ENCODE data around the gene C11orf24. TPM values are rescaled to one million over a fixed set of nuclear protein-coding genes. Genes with fewer than 3 reads are reported as not detected.

Gene C11orf24
- 24.2 TPM for polyA plus RNA-seq (ENCODE audit: insufficient read length)

DNA sequence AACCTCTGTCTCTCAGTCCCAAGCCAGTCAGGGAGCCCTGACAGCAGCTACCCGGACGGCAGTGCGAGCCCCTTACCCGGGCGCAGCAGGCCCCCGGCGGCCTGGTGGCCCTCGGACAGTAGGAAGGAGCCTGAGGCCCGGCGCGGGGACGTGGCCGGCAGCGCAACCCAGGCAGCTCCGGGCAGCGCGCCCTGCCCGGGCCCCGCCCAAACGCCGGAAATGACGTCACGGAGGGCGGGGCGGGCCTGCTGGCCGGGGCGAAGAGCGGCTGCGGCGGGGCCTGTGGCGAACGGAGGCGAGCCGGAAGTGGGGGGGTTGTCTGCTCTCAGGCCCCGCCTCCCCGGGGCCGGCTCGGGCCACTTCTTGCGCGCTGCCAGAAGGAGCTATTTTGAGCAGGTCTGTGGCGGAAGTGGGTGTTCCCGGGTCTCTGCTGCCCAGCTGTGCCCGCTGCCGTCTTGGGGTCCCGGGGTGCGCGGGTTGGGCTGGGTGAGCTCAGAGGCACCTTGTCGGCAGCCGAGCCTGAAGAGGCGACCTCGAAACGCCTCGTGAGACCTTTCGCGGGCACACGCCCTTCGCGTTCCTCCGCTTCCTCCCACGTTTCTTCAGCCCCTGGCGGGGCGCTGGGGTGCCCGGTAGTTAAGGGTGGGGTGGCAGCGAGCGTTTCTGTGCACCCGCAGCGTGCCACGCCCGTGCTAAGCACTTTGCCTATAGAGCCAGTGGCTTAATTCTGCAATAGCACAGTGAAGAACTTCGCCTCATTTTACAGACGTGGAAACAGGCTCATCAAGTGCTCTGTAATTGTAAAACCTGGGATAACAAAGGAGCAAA is at the start of gene C11orf24:
C11orf24 (minus strand) TSS at position 193 of the 828 bp plus-strand sequence. CDS start 8,206 bp downstream, outside the sequence.
- DNase-seq (ENCODE audit: low read depth), result peak; percentile 78

DNA sequence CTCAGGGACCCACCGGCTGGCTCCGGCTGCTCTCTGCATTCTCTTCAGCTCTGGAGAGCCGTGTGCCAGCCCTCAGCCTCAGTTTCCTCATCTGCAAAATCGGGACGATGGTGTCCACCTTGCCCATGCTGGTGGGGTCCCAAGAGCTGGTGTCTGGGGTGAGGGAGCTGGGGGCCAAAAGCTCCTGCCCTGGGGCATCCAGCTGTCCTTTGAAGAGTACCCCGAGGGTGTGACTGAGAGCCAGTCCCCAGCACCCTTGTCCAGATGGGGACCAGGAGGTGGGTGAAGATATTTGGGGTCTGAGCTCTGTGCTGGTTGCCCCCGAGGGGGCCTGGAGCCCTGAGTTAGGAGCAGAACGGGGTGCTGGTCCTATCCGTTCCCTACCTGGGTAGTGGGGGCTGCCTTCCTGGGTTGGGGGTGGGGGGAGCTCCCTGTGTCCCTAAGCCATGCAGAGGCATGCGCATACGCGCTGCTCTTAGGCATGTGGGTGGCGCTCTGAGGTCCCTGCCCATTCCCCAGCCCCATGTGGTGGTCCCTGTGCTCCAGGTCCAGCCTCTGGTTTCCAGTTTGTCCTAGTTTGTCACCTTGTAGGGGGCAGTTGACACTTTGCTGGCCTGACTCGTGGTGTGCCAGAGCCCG is 45.5 kb upstream of the C11orf24 start:
- DNase-seq (ENCODE audit: low read depth), result no peak

DNA sequence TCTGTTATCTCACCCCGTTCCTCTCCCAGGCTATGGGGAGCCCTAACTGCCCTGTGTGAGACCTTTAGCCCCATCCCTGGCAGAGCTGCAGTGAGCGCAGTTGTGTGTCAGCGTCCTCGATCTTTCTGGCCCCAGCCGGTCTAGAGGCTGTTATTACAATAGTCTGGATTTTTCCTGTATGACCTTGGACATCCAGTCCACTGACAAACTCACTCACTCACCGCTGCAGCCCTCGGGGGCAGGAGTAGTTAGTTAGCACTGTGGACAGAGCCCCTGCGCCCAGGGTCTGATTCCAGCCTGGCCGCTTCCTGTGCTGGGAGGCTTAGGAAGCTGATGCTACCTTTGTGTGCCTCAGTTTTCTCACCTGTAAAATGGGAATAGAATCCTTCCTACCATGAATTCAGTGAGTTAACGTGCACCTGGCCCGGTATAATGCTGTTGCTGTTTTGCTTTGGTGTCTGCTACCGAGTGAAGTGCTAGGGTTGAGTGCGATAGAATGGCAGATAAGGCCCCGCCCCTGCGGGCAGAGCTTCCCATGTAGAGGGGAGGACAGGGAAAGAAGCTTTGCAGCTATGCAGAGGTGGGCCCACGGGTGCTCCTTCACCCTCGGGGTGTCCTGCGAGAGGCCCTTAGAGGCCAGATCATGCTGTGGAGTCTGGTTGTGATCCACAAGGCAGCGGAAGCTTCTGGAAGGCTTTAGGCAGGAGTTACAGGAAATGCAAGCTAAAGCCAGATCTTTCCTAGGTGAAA is 43.6 kb upstream of the C11orf24 start:
- DNase-seq (ENCODE audit: low read depth), result no peak

DNA sequence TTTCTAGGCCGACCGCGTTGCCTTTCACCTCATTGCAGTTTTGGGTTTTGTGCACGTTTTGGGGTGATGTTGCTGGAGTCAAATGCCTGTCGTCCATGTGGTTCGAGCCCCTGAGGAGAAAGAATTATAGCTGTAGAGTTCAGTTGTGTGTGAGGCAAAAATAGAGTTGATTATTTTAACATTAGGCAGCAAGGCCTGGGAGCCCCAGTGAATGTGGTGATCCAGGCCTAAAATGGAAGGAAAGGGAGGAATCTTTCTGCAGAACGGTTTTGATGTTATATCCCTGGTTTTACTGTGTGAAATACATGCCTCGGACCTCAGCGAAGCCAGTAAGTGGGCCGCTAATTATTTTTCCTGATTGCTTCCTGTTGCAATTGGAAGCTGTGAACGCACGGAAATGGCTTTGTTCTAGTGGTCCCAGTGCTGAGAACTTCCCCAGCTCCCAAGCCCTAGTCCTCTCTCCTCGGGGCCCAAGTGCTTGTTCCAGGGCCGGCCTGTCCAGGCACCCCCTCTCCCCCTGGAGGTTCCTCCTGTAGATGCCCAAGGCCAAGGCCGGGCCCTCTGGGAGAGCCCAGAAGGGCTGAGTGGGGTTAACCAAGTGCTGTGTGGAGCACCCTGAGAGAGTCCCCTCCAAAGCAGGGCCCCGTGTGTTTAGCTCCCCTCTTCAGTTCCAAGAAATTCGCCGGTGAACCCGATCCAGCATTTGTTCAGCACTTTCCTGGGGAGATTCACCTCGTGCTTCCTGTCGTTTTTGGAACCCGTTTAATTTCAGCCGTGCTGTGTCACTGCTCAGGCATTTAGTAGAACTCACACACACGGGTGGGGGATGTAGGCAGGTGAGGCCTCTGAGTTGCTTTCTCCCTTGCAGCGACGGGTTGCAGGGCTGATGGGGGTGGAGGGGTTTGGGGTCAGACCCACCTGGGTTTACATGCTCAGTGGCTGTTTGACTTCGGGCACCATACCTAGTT is 42.7 kb upstream of the C11orf24 start:
- no peak for DNase-seq (ENCODE audit: low read depth)

DNA sequence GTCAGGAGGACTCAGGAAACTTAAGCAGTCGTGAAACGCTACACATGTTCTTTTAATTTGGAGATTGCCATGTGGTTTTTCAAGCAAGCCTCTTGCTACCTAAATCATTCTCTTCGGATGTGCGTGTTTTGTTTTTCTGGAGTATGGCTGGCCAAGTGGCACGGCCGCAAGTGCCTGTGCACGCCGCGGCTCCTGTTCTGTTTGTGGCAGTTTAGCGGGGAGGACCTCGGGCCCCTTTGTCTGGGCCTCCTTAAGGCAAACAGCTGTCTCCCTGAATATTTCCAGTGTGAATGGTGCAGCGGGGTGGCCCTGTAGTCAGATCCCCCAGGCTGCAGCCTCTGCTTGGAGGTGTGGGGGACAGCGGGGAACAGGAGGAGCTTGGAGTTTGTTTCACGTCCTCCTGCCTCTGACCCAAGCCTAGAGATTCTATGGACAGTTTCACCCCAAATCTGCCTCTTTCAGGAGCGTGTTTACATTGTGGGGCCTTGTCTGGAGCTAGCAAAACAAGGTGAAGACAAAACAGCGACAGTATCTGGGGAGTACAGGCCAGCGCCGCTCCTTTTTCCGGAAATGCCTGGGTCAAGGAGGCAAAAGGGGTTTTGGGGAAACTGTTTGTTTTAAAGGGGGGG is 41.9 kb upstream of the C11orf24 start:
- DNase-seq (ENCODE audit: low read depth), result no peak

DNA sequence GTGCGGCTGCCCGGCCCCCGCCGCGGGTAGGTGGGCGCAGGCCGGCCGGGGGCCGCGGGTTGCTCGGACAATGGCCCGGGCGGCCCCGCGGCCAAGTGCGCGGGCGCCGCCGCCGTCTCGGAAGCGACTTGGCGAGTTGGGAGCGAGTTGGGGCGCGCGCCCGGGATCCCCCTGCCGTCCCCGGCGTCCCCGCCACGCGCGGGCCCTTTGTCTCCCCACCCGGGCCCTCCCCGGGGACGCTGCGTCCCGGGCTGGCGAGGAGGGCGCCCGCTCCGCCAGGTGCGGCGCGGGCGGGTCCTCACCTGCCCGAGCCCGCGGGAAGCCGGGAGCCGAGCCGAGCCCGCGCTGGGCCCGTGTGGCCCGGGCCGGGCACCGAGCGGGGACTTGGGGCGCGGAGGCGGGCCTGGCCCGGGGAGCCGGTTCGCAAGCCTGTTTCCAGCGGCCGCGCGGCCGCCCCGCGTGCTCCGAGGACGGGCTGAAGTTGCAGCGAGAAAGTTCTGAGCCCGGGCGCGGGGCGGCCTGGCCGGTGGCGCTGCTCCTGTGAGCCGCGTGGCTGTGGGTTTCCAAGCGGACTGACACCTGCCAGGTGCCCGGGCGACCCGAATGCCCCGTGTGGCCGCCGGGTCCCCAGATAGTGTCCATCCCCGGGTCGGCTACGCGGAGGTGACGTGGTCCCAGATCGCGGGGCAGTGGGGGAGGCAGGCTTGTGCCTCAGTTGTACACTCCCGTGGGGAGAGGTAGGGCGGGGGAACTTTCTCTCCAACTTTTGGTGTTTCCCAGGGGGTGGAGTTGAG is 41.2 kb upstream of the C11orf24 start:
- DNase-seq (ENCODE audit: low read depth), result no peak

DNA sequence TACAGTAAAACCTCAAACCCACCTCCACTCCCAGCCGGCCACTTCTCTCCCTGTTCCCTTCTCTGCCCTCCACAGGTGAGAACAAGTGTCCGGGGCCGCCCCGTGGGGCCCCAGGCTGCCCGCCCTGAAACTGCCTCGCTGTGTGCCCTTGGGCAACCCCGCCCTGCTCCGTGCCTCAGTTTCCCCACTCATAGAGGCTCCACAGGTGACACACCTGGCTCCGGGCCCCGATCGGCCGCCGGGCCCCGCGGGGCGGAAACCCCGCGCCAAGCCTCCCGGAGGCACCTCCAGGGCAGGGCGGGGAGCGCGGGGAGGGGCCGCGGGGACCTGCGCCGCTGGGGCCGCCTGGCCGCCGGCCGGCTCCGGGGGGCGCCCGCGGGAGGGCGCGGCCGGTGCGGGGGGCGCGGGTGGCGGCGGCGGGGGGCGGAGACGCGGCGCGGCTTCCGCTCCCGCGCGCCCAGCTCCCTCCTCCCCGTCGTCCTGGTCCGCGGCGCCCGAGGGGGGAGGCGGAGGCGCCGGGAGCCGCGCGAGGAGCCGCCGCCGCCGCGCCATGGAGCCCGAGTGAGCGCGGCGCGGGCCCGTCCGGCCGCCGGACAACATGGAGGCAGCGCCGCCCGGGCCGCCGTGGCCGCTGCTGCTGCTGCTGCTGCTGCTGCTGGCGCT is 40.5 kb upstream of the C11orf24 start, which contains the start of gene LRP5:
LRP5 (plus strand) TSS at position 475 of the 663 bp plus-strand sequence; CDS start at position 599, 124 bp downstream.
- DNase-seq (ENCODE audit: low read depth), result no peak

DNA sequence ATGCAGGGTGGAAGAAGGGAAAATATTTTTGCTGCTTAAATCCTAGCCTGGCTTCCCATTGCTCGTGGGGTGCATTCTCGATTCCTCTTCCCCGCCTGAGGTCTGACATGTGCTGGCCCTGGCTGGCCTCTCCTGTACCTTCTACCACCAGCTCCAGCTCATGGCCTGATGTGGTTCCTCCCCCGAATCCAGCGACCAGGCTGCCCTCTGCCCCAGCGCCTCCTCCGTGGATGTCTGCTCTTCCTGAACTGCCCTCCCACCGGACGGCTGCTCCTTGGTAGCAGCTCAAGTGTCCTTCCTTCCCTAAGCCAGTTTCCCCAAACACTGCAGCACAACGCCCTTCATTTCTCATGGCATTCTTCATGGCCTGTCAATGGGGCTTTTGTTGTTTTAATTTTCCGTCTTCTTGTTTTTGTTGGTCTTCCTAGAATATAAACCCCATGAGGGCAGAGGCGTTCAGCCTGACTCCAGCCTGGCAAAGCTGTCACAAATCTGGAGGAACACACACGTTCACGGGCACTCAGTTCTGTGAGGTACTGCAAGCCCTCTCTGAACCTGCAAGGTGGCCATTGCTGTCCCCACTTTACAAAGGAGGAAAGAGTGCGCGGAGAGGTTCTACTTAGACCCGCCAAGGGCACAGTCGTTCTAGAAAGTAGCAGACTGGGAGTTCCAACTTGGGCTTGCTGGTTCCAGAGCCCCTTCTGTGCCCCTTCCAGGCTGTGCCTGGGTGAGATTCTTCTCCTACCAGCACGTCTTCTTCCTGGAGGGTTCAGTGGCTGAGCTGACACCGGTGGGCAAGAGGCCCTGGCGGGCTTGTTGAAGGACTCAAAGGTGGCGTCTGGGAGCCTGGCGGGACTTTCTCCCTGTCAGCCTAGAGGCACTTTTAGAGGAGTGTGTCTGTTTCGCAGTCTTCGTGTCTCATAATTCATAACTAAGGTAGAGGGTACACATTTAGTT is 39.7 kb upstream of the C11orf24 start:
- DNase-seq (ENCODE audit: low read depth), result no peak

DNA sequence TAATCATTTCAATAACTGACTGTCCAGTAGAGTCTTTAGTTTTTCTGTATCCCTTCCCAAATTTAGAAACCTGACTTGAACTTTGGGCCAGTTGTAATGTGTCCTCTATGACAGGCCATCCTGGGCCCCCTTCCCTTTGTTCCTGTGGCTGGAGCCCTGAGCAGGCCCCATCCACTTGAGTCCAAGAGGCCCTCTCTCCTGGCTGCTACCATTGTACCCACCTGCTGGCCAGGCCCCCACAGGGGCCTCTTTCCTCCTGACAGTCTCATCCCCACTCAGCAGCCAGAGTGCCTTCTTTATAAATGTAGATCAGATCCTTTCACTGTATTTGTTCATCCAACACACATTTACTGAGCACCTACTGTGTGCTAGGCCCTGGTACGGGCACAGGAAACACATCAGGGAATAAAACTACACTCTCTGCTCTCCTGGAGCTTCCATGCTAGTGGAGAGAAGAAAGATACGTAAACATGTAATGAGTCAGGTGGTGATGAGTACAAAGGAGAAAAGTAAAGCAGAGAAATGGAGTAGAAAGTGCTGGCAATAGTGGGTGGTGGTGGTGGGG is 37.9 kb upstream of the C11orf24 start:
- DNase-seq (ENCODE audit: low read depth), result no peak

DNA sequence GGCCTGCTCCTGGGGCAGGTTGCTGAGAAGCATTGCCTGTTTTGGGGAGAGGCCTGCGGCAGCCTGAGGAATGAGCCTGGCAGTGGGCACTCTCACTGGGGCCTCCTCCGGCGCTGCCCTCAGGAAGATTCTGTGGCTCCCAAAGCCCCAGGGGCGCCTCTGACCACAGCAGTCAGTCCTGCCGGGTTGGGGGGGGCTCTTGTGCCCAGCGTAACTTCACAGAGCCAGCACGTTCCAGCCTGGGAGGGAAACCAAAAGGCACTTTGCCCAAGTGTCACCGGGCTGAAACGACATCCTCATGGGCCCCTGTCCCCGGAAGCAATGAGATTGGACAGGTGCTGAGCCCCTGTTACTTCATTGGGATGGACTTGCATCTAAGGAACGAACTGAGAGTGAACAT is 36.3 kb upstream of the C11orf24 start:
- no peak for DNase-seq (ENCODE audit: low read depth)

DNA sequence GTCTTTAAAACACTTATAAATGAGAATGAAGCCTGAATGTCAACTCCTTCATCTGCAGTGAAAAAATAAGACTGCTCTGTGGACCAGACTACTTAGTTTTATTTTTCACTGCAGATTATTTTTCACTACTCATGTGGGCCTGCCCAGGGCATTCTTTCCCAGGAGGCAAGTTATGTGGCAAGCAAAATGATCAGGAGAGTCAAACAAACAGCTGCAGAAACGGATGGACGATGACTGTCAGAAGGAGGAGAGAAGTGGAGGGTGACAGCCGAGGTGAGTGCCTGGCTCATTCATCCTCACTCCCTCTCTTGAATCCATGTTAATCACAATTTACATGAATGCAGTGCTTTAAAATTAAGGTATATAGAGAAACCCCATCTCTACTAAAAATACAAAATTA is 34.9 kb upstream of the C11orf24 start:
- DNase-seq (ENCODE audit: low read depth), result no peak

DNA sequence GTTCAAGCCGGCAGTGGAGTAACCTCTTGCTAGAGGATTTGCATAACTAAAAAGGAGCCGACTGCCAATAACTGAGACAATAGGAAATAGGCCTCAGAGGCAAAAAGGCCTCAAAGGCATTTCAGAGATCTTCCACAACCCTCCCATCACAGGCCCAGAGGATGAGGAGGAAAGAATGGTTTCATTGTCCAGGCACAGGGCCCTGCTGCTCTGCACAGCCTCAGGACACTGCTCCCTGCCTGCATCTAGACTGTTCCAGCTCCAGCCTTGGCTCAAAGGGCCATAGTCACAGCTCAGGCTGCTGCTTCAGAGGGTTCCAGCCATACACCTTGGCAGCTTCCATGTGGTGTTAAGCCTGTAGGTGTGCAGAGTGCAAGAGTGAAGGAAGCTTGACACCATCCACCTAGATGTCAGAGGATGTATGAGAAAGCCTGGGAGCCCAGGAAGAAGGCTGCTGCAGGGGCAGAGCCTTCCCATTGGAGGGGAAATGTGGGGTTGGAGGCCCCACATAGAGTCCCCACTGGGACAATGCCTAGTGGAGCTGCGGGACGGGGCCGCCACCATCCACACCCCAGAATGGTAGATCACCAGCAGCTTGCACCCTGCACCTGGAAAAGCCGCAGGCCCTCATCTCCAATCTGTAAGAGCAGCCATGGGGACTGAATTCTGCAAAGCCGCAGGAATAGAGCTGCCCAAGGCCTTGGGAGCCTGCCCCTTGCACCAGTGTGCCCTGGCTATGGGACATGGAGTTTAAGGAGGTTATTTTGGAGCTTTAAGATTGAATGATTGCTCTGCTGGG is 32.4 kb upstream of the C11orf24 start:
- DNase-seq (ENCODE audit: low read depth), result no peak

DNA sequence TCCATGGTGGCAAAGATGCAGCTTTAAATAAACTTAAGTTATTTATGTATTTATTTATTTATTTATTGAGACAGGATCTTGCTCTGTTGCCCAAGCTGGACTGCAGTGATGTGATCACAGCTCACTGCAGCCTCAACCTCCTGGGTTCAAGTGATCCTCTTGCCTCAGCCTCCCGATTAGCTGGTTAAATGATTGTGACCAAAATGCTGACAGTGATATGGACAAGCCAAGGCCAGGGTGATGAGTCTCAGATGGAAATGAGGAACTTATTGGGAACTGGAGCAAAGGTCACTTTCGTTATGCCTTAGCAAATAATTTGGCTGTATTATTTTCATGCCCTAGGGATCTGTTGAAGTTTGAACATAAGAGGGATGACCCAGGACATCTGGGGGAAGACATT is 31.3 kb upstream of the C11orf24 start:
- no peak for DNase-seq (ENCODE audit: low read depth)

DNA sequence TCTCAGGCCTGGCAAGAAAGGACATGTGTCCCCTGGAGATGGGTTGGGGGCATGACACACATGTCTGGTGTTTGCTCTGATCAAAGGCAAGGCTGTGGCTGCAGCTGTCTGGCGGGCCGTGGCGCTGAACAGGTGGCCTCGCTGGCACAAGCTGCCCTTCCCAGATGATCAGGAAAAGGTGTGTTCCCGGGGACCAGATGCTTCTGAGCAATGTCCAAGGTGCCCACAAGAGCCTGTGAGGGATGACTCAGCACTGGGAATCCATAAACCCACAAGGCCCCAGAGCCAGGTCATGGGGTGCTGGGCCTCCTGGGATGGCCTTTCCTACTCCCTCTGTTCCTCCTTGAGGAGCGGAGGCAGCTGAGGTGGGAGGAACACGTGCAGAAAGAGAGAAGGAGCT is 30.9 kb upstream of the C11orf24 start:
- no peak for DNase-seq (ENCODE audit: low read depth)

DNA sequence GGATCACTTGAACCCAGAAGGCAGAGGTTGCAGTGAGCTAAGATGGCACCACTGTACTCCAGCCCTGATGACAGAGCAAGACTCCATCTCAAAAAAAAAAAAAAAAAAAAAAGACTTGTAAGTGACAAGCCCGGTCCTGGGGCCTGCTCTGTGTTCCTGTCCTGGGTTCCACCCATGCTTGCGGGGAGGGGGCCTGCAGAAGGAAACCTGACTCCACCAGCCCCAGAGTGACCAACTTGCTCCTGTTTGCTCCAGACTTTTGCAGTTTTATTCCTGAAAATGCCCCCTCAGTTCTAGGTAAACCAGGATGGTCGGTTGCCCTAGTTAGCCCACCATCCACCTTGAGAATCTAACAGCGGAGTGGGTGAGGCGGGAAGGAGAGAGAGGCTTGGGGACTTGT is 30.5 kb upstream of the C11orf24 start:
- DNase-seq (ENCODE audit: low read depth), result no peak

DNA sequence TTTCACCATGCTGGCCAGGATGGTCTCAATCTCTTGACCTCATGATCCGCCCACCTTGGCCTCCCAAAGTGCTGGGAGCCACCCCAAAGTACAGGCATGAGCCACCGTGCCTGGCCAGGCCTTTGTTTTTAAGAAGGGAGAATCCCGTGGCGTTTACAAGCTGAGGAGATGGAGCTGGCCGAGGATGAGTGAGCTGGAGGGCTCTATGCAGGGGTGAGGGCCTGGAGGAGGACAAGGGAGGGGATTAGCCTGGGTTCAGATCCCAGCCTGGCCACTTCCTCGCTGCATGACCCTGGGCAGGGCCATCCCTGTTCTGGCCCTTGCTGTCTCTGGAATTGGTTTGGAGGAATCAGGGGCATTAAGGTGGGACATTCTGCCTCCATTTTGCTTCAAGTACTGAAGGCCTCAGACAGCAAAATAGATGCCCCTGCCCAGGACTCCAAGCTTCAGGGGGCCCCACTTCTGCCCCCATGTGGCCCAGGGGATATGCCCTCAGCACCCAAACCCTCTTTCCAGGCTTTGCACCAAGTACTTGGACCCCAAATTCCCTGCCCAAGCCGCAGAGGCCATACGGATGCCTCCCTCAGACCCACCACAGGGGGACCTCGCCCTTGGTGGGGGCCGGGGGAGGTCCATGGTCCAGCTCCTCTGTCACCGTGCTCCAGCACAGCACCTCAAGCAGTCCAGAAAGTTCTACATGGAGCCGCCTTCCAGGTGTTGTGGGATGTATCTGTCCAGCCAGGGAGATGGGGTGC is 28.5 kb upstream of the C11orf24 start:
- DNase-seq (ENCODE audit: low read depth), result no peak

All from forelimb muscle (tissue), 1 donor.